IMR-90 (cell line): ENCODE results near the gene INO80D. TPM values are rescaled to one million over a fixed set of nuclear protein-coding genes. Genes with fewer than 3 reads are reported as not detected.
A peak's percentile ranks its signal among the peaks of the same experiment; 100 is the strongest.

ENCODE experiments used
- ATAC-seq: fragments of 200-7000 bp; cut with Tn5 transposase; 2 replicates; pipeline ENCODE4 v1.9.1; 2020; ENCODE audit warnings: low read depth, mild to moderate bottlenecking, moderate library complexity
- BruUV-seq: library from RNA; stranded (reverse); fragments of 400-500 nt; replicated peaks from 2 replicates; lab custom pipeline; 2021; lab: Mats Ljungman, UMichigan
- CTCF ChIA-PET: fragments of 300-600 bp; formaldehyde crosslinking; extraction: SDS; loops from one replicate; lab custom pipeline; 2021; ENCODE audit warnings: antibody characterized with exemption; lab: Yijun Ruan, JAX
- POLR2A ChIA-PET: fragments of 300-600 bp; sonication (Branson Sonifier 250); formaldehyde crosslinking; loops from one replicate; lab custom pipeline; 2022; ENCODE audit warnings: antibody characterized with exemption; ENCODE audit not compliant: unreplicated experiment; lab: Charles Lee
- DNase-seq: peaks from one replicate; pipeline ENCODE4 v3.0.0; 2013
- H2AFZ ChIP-seq: replicated peaks from 2 replicates; pipeline ENCODE3; 2013; ENCODE audit warnings: low read length, mild to moderate bottlenecking; ENCODE audit not compliant: poor library complexity
- H2AK5ac ChIP-seq: 2 replicates; pipeline ENCODE4 v1.6.1; 2013; ENCODE audit warnings: low read depth, low read length, inconsistent platforms
- H2AK9ac ChIP-seq: replicated peaks from 2 replicates; pipeline ENCODE3; 2013; ENCODE audit warnings: mild to moderate bottlenecking, low read depth, low read length, moderate library complexity; ENCODE audit not compliant: poor library complexity
- H2BK120ac ChIP-seq: 2 replicates; pipeline ENCODE4 v1.6.1; 2013; ENCODE audit warnings: low read depth, low read length, inconsistent platforms
- H2BK15ac ChIP-seq: 3 replicates; pipeline ENCODE4 v1.6.1; 2013; ENCODE audit warnings: low read depth, low read length, inconsistent platforms
- H2BK20ac ChIP-seq: 2 replicates; pipeline ENCODE4 v1.6.1; 2013; ENCODE audit warnings: low read depth, mild to moderate bottlenecking, inconsistent platforms, low read length, moderate library complexity
- H2BK5ac ChIP-seq: 2 replicates; pipeline ENCODE4 v1.6.1; 2013; ENCODE audit warnings: mild to moderate bottlenecking, low read depth, low read length, inconsistent platforms; ENCODE audit not compliant: poor library complexity, severe bottlenecking
- H3K14ac ChIP-seq: replicated peaks from 2 replicates; pipeline ENCODE4 v1.6.1; 2013; ENCODE audit warnings: low read depth, low read length, inconsistent platforms
- H3K18ac ChIP-seq: 2 replicates; pipeline ENCODE4 v1.6.1; 2013; ENCODE audit warnings: low read depth, low read length, control low read depth
- H3K23ac ChIP-seq: 2 replicates; pipeline ENCODE4 v1.6.1; 2013; ENCODE audit warnings: low read depth, low read length, inconsistent platforms
- H3K27ac ChIP-seq: 2 replicates; pipeline ENCODE4 v1.5.1; 2013; ENCODE audit warnings: mild to moderate bottlenecking, control low read depth, low read length; ENCODE audit not compliant: insufficient read depth
- H3K27me3 ChIP-seq: 2 replicates; pipeline ENCODE4 v1.6.1; 2013; ENCODE audit warnings: low read length; ENCODE audit not compliant: control insufficient read depth, insufficient read depth
- H3K36me3 ChIP-seq: 2 replicates; pipeline ENCODE4 v1.6.1; 2013; ENCODE audit warnings: low read length, mixed read lengths; ENCODE audit not compliant: control insufficient read depth, insufficient read depth
- H3K4ac ChIP-seq: 2 replicates; pipeline ENCODE4 v1.6.1; 2013; ENCODE audit warnings: low read depth, low read length, inconsistent platforms
- H3K4me1 ChIP-seq: 2 replicates; pipeline ENCODE4 v1.6.1; 2013; ENCODE audit warnings: low read length, mixed read lengths; ENCODE audit not compliant: control insufficient read depth, insufficient read depth
- H3K4me2 ChIP-seq: 2 replicates; pipeline ENCODE4 v1.6.1; 2013; ENCODE audit warnings: low read depth, mild to moderate bottlenecking, control low read depth, low read length, moderate library complexity
- H3K4me3 ChIP-seq: 2 replicates; pipeline ENCODE4 v1.5.1; 2013; ENCODE audit warnings: low read depth, mild to moderate bottlenecking, control low read depth, low read length, moderate library complexity; ENCODE audit not compliant: insufficient read depth
- H3K56ac ChIP-seq: 2 replicates; pipeline ENCODE4 v1.6.1; 2013; ENCODE audit warnings: low read length, inconsistent platforms; ENCODE audit not compliant: insufficient read depth; ENCODE audit errors: extremely low read depth
- H3K79me1 ChIP-seq, 2 experiments: 2 replicates each; pipeline ENCODE4 v1.6.1; 2013; ENCODE audit warnings: low read length in 2 of 2, inconsistent platforms in 1 of 2, low read depth in 1 of 2
- H3K9ac ChIP-seq: 2 replicates; pipeline ENCODE4 v1.6.1; 2013; ENCODE audit warnings: low read depth, low read length, control low read depth
- H3K9me1 ChIP-seq: 2 replicates; pipeline ENCODE4 v1.6.1; 2013; ENCODE audit warnings: low read length, inconsistent platforms; ENCODE audit not compliant: insufficient read depth
- H3K9me3 ChIP-seq: 2 replicates; pipeline ENCODE4 v1.6.1; 2013; ENCODE audit warnings: low read length; ENCODE audit not compliant: control insufficient read depth, insufficient read depth
- H4K20me1 ChIP-seq: 2 replicates; pipeline ENCODE4 v1.6.1; 2013; ENCODE audit warnings: low read length, inconsistent platforms; ENCODE audit not compliant: insufficient read depth
- H4K5ac ChIP-seq: 2 replicates; pipeline ENCODE4 v1.6.1; 2013; ENCODE audit warnings: mild to moderate bottlenecking, low read depth, low read length, control low read depth
- H4K8ac ChIP-seq, 2 experiments: 2 replicates each; pipeline ENCODE4 v1.6.1; 2013; ENCODE audit warnings: low read depth in 2 of 2, low read length in 2 of 2, control low read depth in 1 of 2, inconsistent platforms in 1 of 2
- H4K91ac ChIP-seq: 2 replicates; pipeline ENCODE4 v1.6.1; 2013; ENCODE audit warnings: low read depth, low read length, inconsistent platforms; ENCODE audit not compliant: insufficient read depth
- CEBPB ChIP-seq: IDR thresholded peaks from 2 replicates; pipeline ENCODE4 v1.6.1; 2012; ENCODE audit warnings: low read depth, low read length, improper control_type of control experiment
- CHD1 ChIP-seq: IDR thresholded peaks from 2 replicates; pipeline ENCODE4 v1.6.1; 2012; ENCODE audit warnings: low read depth, low read length, improper control_type of control experiment
- POLR2A ChIP-seq: IDR thresholded peaks from 2 replicates; pipeline ENCODE4 v1.6.1; 2012; ENCODE audit warnings: mild to moderate bottlenecking, low read depth, low read length
- WGBS, 2 experiments: methylation state at CpG; one replicate each; pipeline versions ENCODE4 v1.1.5 to v1.1.7; 2013; ENCODE audit warnings: missing lambda C conversion rate in 2 of 2; ENCODE audit not compliant: insufficient read length in 1 of 2; ENCODE audit errors: extremely low coverage in 2 of 2; 5-methylcytosine and 5-hydroxymethylcytosine counted together
- dilution Hi-C: fragments of 300-500 bp; cut with HindIII; formaldehyde crosslinking; loops from one replicate; pipeline ENCODE4 v1.14.3; 2018; ENCODE audit warnings: low sequenced_read_pairs; ENCODE audit not compliant: unreplicated experiment
- in situ Hi-C: fragments of 300-500 bp; cut with MboI; formaldehyde crosslinking; loops from 3 replicates; pipeline ENCODE4 v1.14.3; 2019; ENCODE audit warnings: low sequenced_read_pairs, inconsistent platforms, mixed read lengths
- intact Hi-C: fragments of 100-400 bp; cut with micrococcal nuclease; formaldehyde crosslinking; loops from 2 replicates; pipeline ENCODE4 v1.10.0; 2022
- polyA plus RNA-seq, 3 experiments: library from polyadenylated mRNA; depleted of rRNA; stranded (reverse); fragments of >200 nt; gene quantifications; 2 replicates each; pipeline ENCODE4 v1.2.3, GENCODE V29; 2012; ENCODE audit warnings: low replicate concordance in 1 of 3
- total RNA-seq: library from RNA; depleted of rRNA; stranded (reverse); fragments of >200 nt; gene quantifications from 2 replicates; pipeline ENCODE4 v1.2.3, GENCODE V29; 2012
- TF ChIP-seq, protein P1 (sequence below): fragments of 150-350 bp; IDR thresholded peaks from 2 replicates; pipeline ENCODE4 v1.6.1; 2016; ENCODE audit warnings: low read depth, mild to moderate bottlenecking, low read length, moderate library complexity, borderline replicate concordance

INO80D gene
- total and polyA plus RNA-seq, 2 of the 4 experiments (the other 2 are of a cell fraction), result 0.79 to 4.5 TPM

DNA sequence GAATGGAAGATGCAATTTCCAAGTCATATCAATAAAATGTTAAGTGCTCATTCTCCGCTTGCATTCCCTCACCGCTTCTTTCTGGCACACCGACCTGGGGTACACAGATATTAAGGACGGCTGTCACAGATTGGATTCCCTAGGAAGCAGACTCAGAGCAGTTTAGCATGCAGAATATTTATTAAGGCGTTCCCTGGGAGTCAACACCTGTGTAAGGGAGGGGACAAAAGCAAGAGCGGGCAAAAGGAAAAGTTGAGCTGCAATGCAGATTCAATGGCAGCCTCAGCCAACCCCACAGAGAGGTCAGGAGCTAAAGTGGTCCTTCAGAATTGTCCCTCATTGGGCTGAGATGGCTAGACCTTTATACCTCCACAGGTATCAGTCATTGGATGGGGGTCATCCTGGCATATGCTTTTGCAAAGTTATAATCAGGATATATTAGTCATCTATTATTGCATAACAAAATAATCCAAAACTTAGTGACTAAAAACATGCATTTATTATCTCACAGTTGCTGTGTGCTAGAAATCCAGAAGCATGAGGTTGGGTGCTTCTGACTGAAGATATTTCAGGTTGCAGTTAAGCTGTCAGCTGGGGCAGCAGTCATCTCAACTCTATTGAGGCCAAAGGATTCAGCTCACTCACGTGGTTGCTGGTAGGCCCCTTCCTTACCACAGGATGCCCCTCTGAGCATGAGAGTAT is 27.0 kb upstream of the INO80D start:
- no peak overlapping the region for H3K4me2 ChIP-seq
- H4K5ac ChIP-seq, result no peak overlapping the region
- no peaks in the 10 kb centered on the region for H3K9me1 ChIP-seq
- no peak overlapping the region for H2AK5ac ChIP-seq
- no peak overlapping the region for H3K23ac ChIP-seq
- intact Hi-C loops (no loop called here), in situ Hi-C loops (no loop called here), dilution Hi-C loops (no loop called here)
- no peak overlapping the region for H3K18ac ChIP-seq
- H2BK120ac ChIP-seq, result no peak overlapping the region
- no peak overlapping the region for H3K4ac ChIP-seq
- CTCF ChIA-PET, result no interaction called here
- ATAC-seq (peak; percentile 31), DNase-seq (peak; percentile 45)
- peaks cover 6% of the 10 kb centered on the region for H3K36me3 ChIP-seq
- no peak overlapping the region for H4K8ac ChIP-seq
- no TSS peak for BruUV-seq
- H2AFZ ChIP-seq, result no peak overlapping the region
- H3K56ac ChIP-seq, result no peak overlapping the region
- H2AK9ac ChIP-seq, result no peak overlapping the region
- no peaks in the 10 kb centered on the region for H3K27me3 ChIP-seq
- no peak overlapping the region for H3K14ac ChIP-seq
- TF ChIP-seq, protein P1, sequence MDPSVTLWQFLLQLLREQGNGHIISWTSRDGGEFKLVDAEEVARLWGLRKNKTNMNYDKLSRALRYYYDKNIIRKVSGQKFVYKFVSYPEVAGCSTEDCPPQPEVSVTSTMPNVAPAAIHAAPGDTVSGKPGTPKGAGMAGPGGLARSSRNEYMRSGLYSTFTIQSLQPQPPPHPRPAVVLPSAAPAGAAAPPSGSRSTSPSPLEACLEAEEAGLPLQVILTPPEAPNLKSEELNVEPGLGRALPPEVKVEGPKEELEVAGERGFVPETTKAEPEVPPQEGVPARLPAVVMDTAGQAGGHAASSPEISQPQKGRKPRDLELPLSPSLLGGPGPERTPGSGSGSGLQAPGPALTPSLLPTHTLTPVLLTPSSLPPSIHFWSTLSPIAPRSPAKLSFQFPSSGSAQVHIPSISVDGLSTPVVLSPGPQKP, result no peak
- TF ChIP-seq CEBPB (peak; percentile 67), POLR2A (no peak), CHD1 (no peak)
- no peak overlapping the region for H3K9ac ChIP-seq
- H3K79me1 ChIP-seq, result no peaks in the 10 kb centered on the region
- H3K9me3 ChIP-seq, result no peaks in the 10 kb centered on the region
- H2BK15ac ChIP-seq, result no peak overlapping the region
- no peak overlapping the region for H3K4me3 ChIP-seq
- 94% methylated on average over 2 of the region's 7 CpGs; no CpG with 5 or more reads in 1 of the 2 experiments for WGBS, 2 experiments
- no peak overlapping the region for H2BK5ac ChIP-seq
- POLR2A ChIA-PET, result no interaction called here
- H4K20me1 ChIP-seq, result no peaks in the 10 kb centered on the region
- peaks cover 2% of the 10 kb centered on the region for H3K4me1 ChIP-seq
- no peak overlapping the region for H4K91ac ChIP-seq
- H3K27ac ChIP-seq, result no peak overlapping the region
- H2BK20ac ChIP-seq, result no peak overlapping the region
